Hepatocyte (in vitro differentiated cells): ENCODE measurements around the gene DPM1.

ENCODE experiments used
- CTCF ChIP-seq: fragments of 200-600 bp; sonication (generic); IDR thresholded peaks from 2 replicates; pipeline ENCODE4 v1.5.1; 2016; ENCODE audit warnings: antibody characterized with exemption, mild to moderate bottlenecking; ENCODE audit not compliant: poor library complexity
- EZH2 ChIP-seq: fragments of 200-600 bp; sonication (generic); IDR thresholded peaks from 2 replicates; pipeline ENCODE4 v1.6.1; 2016; ENCODE audit warnings: antibody characterized with exemption, mild to moderate bottlenecking, borderline replicate concordance

DNA sequence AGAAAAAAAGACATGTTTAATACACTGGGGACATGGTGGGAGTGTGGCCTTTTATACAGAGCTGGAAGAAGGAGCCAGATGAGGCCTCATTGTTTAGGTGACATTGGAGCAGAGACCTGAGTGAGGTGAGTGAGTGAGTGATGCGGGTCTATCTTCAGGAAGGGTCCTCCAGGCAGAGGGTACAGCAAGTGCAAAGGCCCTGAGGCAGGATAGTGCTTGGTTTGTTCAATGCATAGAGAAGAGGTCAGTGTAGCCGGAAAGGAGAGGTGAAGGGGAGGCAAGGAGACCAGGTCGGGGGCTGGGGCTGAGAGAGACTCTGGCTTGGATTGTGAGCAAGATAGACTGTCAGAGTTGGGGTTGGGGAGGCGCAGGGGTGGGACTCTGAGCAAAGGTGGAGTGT, 41.0 kb upstream of the DPM1 start:
- TF ChIP-seq CTCF = no peak
- no peak for TF ChIP-seq EZH2
